ENCODE data around the gene SRCIN1. TPM values are rescaled to one million over a fixed set of nuclear protein-coding genes. Genes with fewer than 3 reads are reported as not detected.
"Not testable (repeated sequence)": the region's sequence is repeated elsewhere in the genome, so short reads cannot be mapped to it uniquely, and the experiment has no call there.

Gene SRCIN1, protein sequence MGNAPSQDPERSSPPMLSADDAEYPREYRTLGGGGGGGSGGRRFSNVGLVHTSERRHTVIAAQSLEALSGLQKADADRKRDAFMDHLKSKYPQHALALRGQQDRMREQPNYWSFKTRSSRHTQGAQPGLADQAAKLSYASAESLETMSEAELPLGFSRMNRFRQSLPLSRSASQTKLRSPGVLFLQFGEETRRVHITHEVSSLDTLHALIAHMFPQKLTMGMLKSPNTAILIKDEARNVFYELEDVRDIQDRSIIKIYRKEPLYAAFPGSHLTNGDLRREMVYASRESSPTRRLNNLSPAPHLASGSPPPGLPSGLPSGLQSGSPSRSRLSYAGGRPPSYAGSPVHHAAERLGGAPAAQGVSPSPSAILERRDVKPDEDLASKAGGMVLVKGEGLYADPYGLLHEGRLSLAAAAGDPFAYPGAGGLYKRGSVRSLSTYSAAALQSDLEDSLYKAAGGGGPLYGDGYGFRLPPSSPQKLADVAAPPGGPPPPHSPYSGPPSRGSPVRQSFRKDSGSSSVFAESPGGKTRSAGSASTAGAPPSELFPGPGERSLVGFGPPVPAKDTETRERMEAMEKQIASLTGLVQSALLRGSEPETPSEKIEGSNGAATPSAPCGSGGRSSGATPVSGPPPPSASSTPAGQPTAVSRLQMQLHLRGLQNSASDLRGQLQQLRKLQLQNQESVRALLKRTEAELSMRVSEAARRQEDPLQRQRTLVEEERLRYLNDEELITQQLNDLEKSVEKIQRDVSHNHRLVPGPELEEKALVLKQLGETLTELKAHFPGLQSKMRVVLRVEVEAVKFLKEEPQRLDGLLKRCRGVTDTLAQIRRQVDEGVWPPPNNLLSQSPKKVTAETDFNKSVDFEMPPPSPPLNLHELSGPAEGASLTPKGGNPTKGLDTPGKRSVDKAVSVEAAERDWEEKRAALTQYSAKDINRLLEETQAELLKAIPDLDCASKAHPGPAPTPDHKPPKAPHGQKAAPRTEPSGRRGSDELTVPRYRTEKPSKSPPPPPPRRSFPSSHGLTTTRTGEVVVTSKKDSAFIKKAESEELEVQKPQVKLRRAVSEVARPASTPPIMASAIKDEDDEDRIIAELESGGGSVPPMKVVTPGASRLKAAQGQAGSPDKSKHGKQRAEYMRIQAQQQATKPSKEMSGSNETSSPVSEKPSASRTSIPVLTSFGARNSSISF
- under 1 TPM in 1 of 2 experiments, not detected in 1; 0.06 TPM for total RNA-seq

DNA sequence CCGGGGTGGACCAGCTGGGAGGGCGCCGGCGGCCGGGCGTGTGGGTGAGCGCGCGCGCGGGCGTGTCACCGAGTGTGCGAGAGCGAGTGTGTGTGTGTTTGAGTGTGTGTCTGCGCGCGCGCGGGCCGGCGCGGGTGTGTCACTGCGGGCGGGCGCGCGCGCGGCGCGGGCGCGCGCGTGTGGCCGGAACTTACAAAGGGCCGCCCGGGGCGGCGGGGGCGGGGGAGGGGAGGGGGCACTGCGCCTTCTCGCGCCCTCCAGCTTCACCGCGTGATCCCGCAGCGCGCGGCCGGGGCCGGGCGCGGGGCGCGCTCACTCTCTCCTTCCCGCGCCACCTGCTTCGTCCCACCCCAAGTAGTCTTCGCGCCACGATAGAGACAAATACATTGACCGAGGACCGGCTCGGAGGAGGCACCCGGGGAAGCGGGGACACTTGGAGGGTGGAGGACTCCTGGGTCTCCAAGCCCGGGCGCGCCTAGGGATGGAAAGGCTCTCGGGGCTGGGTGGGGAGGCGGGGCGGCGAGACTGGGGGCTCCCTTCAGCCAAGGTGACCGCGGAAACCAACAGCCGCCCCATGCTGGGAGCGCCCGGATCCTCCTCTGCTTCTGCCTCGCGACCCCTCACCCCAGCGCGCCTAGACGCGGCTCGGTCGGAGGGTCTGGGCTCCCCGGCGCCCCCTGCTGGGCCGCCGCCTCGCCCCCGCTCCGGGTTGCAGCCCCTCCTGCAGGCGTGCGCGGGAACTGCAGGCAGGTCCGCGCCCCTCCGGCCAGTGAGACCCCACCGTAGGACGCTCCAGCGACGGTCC lies at the start of gene SRCIN1:
TSS of gene SRCIN1 (minus strand) at position 112 of the 805 bp plus-strand sequence. CDS start 247 bp downstream, outside the sequence.
- peaks cover 69% of the 10 kb centered on the region for H3K27me3 Mint-ChIP-seq
- DNase-seq, result peak; percentile 45
- H3K4me1 Mint-ChIP-seq, result peaks cover 11% of the 10 kb centered on the region
- ChIA-PET POLR2A (no interaction called here), CTCF (interaction anchor here (0.6 to 2.5 kb wide), 10 partner anchors 8 to 69 kb away, joined by 3 to 6 read pairs (median 4); partner anchors contain the start of gene EPOP)
- H3K9me3 Mint-ChIP-seq, result no peaks in the 10 kb centered on the region
- peak within 1 kb of the TSS; percentile 61 for H3K4me3 Mint-ChIP-seq
- no peaks in the 10 kb centered on the region for H3K36me3 Mint-ChIP-seq (ENCODE audit: low read depth)
- no peak within 1 kb of the TSS for H3K27ac Mint-ChIP-seq

DNA sequence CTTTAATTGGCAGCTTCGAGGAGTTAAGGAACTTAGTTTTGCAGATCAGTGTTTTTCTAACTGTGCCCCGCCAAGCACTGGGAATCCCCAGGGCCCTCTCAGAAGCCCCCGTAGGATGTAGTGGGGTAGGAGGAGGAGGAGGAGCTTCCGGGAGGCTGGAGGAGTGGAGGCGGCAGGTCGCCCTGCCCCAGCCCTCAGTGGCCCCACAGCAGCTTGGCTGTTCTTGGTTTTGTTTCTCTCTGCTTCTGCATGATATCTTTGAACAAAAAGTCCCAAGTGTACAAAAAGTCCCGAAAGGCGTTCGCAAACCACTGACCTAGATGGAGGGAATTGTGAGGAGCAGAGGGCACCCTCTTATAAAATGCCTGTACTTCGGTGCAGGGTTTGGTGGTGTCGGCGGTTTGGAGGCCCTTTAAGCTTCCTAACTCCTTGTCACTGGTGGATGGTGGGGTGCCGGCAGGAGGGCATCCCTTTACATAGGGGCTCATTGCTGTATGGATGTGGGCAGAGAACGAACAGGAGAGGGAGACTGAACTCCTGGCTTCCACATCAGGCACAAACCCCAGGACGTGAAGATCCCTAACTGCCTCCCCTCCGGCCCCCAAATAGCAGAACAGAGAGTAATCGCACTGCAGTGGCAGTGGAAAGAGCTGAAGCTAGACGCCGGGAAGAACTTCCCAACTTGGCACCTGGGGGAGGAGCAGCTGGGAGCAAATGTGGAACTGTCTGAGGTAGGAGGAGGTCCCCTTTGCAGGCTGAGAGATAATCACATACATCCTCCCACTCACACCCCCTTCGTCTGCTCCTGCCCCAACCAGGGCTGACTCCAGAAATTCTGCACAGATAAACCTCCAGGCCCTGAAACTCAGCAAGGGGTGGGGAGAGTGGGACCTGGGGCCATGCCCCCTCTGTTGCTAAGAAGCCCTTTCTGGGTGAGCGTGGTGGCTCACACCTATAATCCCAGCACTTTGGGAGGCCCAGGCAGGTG lies 49.0 kb upstream of the SRCIN1 start:
- Mint-ChIP-seq H3K4me1 (peaks cover 3% of the 10 kb centered on the region), H3K27me3 (peaks cover 28% of the 10 kb centered on the region), H3K4me3 (no peak overlapping the region), H3K36me3 (ENCODE audit: low read depth) (no peaks in the 10 kb centered on the region), H3K9me3 (no peaks in the 10 kb centered on the region), H3K27ac (no peak overlapping the region)
- ChIA-PET CTCF (interaction anchor here (1.3 kb wide), 1 partner anchor 13 kb away, joined by 8 read pairs; no protein-coding TSS in a partner anchor), POLR2A (no interaction called here)
- DNase-seq, result no peak

DNA sequence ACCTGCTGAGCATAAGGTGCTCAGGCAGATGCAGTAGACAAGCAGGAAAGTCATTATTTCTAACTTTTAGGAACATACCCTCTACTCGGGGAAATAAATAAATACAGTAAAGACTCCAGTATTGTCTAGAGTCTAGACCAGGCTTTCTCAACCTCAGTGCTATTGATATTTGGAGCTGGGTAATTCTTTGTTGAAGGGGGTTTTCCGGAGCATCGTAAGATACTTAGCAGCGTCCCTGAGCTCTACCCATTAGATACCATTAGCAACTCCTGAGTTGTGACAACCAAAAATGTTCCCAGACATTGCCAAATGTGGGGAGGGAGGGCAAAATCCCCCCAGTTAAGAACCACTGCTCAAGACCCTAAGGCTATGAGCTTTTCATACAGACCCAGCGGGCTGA lies 47.9 kb upstream of the SRCIN1 start:
- no peak for DNase-seq

DNA sequence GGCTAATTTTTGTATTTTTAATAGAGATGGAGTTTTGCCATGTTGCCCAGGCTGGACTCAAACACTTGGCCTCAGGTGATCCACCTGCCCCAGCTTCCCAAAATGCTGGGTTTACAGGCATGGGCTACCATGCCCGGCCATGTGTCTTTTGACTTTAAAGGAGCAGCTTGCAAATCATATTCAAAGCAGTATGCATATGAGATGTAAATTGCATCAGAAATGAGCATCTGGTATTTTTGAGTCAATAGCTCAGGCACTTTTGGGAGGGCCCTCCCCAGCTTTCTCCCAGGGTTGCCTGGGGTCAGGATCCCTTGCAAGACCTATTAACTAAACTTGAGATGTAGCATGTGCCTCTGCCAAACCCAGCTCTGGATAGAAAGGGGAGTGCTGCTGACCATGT lies 47.5 kb upstream of the SRCIN1 start:
- POLR2A ChIA-PET, result no interaction called here
- CTCF ChIA-PET, result interaction anchor here (0.6 to 2.0 kb wide), 4 partner anchors 13 to 261 kb away, joined by 3 to 5 read pairs (median 4); no protein-coding TSS in a partner anchor
- no peaks in the 10 kb centered on the region for H3K36me3 Mint-ChIP-seq (ENCODE audit: low read depth)
- H3K4me1 Mint-ChIP-seq, result no peaks in the 10 kb centered on the region
- H3K27ac Mint-ChIP-seq, result no peak overlapping the region
- H3K9me3 Mint-ChIP-seq, result no peaks in the 10 kb centered on the region
- no peak for DNase-seq
- H3K4me3 Mint-ChIP-seq, result no peak overlapping the region
- peaks cover 19% of the 10 kb centered on the region for H3K27me3 Mint-ChIP-seq

More for the DNA sequence above, 47.9 kb upstream of the SRCIN1 start:
- H3K4me3 Mint-ChIP-seq, result no peak overlapping the region
- H3K36me3 Mint-ChIP-seq (ENCODE audit: low read depth), result no peaks in the 10 kb centered on the region
- H3K4me1 Mint-ChIP-seq, result peaks cover 2% of the 10 kb centered on the region
- ChIA-PET CTCF (interaction anchor here (0.6 to 2.0 kb wide), 4 partner anchors 13 to 261 kb away, joined by 3 to 5 read pairs (median 4); no protein-coding TSS in a partner anchor), POLR2A (no interaction called here)
- no peak overlapping the region for H3K27ac Mint-ChIP-seq
- H3K9me3 Mint-ChIP-seq, result no peaks in the 10 kb centered on the region
- H3K27me3 Mint-ChIP-seq, result peaks cover 23% of the 10 kb centered on the region

DNA sequence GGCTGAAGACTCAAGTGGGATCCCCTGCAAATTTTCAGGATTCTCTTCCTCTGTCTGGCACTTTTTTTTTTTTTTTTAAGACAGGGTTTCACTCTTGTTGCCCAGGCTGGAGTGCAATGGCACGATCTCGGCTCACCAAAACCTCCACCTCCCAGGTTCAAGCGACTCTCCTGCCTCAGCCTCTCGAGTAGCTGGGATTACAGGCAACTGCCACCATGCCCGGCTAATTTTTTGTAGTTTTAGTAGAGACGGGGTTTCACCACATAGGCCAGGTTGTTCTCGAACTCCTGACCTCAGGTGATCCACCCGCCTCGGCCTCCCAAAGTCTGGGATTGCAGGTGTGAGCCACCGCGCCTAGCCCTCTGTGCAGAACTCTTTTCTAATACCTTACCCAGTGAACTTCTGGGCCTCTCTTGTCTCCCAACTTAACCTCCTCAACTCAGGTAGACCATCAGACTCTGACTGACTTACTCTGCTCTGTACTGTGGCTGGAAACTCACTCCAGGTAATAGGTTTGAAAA lies 45.0 kb upstream of the SRCIN1 start:
- POLR2A ChIA-PET; H3K27ac Mint-ChIP-seq; H3K36me3 Mint-ChIP-seq (ENCODE audit: low read depth); H3K4me1 Mint-ChIP-seq; H3K9me3 Mint-ChIP-seq; H3K4me3 Mint-ChIP-seq; DNase-seq: not testable (repeated sequence)
- H3K27me3 Mint-ChIP-seq, result peaks cover 24% of the 10 kb centered on the region
- CTCF ChIA-PET, result interaction anchor here (0.6 to 2.0 kb wide), 2 partner anchors 13 to 90 kb away, joined by 3 to 16 read pairs; no protein-coding TSS in a partner anchor

DNA sequence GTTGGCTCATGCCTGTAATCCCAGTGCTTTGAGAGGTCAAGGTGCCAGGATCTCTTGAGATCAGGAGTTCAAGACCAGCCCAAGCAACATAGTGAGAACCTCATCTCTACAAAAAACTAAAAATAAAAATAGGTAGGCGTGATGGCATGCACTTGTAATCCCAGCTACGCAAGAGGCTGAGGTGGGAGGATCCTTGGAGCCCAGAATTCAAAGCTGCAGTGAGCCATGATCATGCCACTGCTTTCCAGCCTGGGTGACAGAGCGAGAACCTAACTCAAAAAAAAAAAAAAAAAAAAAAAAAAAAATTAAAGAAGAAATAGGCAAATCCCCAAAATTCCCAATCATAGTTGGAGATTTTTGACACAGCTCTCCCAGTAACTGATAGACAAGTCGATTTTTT lies 32.2 kb upstream of the SRCIN1 start:
- Mint-ChIP-seq H3K4me3 (no peak overlapping the region), H3K36me3 (ENCODE audit: low read depth) (no peaks in the 10 kb centered on the region), H3K27me3 (peaks cover 8% of the 10 kb centered on the region), H3K9me3 (no peaks in the 10 kb centered on the region), H3K4me1 (no peaks in the 10 kb centered on the region), H3K27ac (no peak overlapping the region)
- DNase-seq, result no peak
- CTCF ChIA-PET, result interaction anchor here (0.6 kb wide), 1 partner anchor 606 kb away, joined by 6 read pairs; no protein-coding TSS in a partner anchor
- POLR2A ChIA-PET, result no interaction called here

DNA sequence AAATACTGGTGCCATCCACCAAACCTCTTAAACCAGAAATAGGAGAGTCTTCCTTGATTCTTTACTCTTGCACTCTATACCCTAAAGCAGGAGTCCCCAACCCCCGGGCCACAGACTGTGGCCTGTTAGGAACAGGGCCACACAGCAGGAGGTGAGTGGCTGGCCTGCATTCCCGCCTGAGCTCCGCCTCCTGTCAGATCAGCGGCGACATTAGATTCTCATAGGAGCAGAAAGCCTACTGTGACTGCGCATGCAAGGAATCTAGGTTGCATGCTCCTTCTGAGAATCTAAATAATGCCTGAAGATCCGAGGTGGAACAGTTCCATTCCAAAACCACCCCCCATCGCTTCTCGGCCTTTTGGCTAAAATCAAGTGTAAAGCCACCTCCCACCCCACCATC lies 30.3 kb upstream of the SRCIN1 start:
- ChIA-PET CTCF (no interaction called here), POLR2A (no interaction called here)
- H3K4me1 Mint-ChIP-seq, result no peaks in the 10 kb centered on the region
- H3K4me3 Mint-ChIP-seq, result no peak overlapping the region
- no peak overlapping the region for H3K27ac Mint-ChIP-seq
- H3K9me3 Mint-ChIP-seq, result no peaks in the 10 kb centered on the region
- DNase-seq, result no peak
- H3K36me3 Mint-ChIP-seq (ENCODE audit: low read depth), result no peaks in the 10 kb centered on the region
- H3K27me3 Mint-ChIP-seq, result peaks cover 8% of the 10 kb centered on the region

DNA sequence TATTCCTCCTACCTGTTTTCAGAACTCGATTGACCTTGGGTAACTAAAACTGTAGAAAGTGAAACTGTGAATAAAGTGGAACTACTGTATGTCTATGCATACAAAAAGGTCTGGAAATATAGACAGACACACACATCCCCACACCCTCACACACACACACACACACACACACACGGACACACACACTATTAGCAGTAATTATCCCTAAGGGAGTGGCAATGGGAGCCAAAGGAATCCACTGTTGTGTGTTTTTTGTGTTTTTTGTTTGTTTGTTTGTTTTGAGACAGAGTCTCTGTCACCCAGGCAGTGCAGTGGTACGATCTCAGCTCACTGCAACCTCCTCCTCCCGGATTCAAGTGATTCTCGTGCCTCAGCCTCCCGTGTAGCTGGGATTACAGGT lies 26.6 kb upstream of the SRCIN1 start:
- Mint-ChIP-seq H3K27ac (no peak overlapping the region), H3K4me1 (no peaks in the 10 kb centered on the region), H3K27me3 (peaks cover 8% of the 10 kb centered on the region), H3K9me3 (no peaks in the 10 kb centered on the region), H3K4me3 (no peak overlapping the region), H3K36me3 (ENCODE audit: low read depth) (no peaks in the 10 kb centered on the region)
- no peak for DNase-seq
- ChIA-PET POLR2A (no interaction called here), CTCF (no interaction called here)

DNA sequence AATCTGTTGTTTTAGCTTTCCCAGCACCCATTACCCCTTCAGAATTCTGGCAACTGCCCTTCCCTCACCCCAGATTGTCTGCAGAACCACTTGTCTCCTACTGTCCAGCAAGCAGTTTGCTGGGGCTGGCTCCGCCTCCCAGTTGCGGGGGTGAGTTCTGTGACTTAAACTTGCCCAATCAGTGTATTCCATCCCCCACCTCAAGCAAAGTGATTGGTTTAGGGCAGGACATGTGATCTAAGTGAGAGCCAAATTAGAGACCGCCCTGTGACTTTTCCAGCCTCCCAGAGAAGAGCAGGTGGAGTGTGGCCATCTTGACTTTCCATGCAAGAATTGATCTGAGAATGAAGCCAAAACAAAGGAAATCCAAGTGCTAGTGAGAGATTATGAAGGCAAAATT lies 22.7 kb upstream of the SRCIN1 start:
- CTCF ChIA-PET, result no interaction called here

DNA sequence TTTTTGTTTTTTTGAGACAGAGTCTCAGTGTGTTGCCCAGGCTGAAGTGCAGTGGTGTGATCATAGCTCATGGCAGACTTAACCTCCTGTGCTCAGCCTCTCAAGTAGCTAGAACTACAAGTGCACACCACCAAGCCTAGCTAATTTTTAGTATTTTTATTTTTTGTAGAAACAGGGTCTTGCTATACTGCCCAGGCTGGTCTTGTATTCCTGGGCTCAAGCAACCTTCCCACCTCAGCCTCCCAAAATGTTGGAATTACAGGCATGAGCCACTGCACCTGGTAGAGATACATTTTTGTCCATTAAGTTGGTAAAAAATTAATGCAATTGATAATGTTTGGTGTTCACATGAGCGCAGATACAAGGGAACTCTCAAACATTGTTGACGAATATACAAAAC lies 22.2 kb upstream of the SRCIN1 start:
- Mint-ChIP-seq H3K27ac (no peak overlapping the region), H3K4me3 (no peak overlapping the region), H3K36me3 (ENCODE audit: low read depth) (no peaks in the 10 kb centered on the region), H3K9me3 (no peaks in the 10 kb centered on the region), H3K4me1 (peaks cover 7% of the 10 kb centered on the region), H3K27me3 (peaks cover 14% of the 10 kb centered on the region)
- ChIA-PET POLR2A (no interaction called here), CTCF (interaction anchor here (0.6 kb wide), 1 partner anchor 520 kb away, joined by 3 read pairs; no protein-coding TSS in a partner anchor)
- no peak for DNase-seq

More for the DNA sequence above, 22.7 kb upstream of the SRCIN1 start:
- POLR2A ChIA-PET, result no interaction called here
- no peak for DNase-seq
- Mint-ChIP-seq H3K9me3 (no peaks in the 10 kb centered on the region), H3K36me3 (ENCODE audit: low read depth) (no peaks in the 10 kb centered on the region), H3K4me3 (no peak overlapping the region), H3K27me3 (peaks cover 14% of the 10 kb centered on the region), H3K4me1 (peaks cover 7% of the 10 kb centered on the region), H3K27ac (no peak overlapping the region)

DNA sequence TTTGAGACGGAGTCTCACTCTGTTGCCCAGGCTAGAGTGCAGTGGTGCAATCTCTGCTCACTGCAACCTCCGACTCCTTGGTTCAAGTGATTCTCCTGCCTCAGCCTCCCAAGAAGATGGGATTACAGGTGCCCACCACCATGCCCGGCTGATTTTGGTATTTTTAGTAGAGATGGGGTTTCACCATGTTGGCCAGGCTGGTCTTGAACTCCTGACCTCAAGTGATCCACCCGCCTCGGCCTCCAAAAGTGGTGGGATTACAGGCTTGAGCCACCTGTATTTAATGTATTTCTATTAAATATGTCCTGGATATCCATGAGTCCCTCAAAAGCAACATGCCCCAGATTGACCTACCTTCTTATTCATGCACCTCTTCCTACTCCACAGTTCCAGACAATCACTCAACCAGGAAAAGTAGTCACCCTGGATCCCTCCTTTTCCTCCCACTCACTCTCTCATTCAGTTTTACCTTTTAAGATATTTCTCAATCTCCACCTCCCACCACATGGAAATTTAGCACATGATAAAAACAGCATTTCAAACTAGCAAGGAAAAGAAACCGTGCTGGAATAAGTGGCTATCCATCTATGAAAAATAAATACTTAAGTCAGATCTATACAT lies 21.0 kb upstream of the SRCIN1 start:
- DNase-seq; H3K36me3 Mint-ChIP-seq (ENCODE audit: low read depth); H3K9me3 Mint-ChIP-seq; CTCF ChIA-PET; H3K27ac Mint-ChIP-seq; H3K4me1 Mint-ChIP-seq; H3K4me3 Mint-ChIP-seq; POLR2A ChIA-PET: not testable (repeated sequence)
- peaks cover 20% of the 10 kb centered on the region for H3K27me3 Mint-ChIP-seq

Data from activated CD4-positive, alpha-beta T cell treated with anti-CD3 and anti-CD28 coated beads, Interleukin-2, amount 10 ng/mL, durations not matched to agents 7 days and 5 days (primary cell).